GM12864 (cell line): ENCODE results near the gene FNDC5.

ENCODE experiments used
- DNase-seq: peaks from one replicate; pipeline ENCODE4 v3.0.0-alpha.2; 2011; ENCODE audit warnings: low read depth
- H3K4me3 ChIP-seq: 2 replicates; pipeline ENCODE4 v1.5.1; 2011; ENCODE audit warnings: mild to moderate bottlenecking, low read depth, low read length, control low read depth
- CTCF ChIP-seq: IDR thresholded peaks from 2 replicates; pipeline ENCODE4 v1.5.1; 2011; ENCODE audit warnings: low read depth, mild to moderate bottlenecking, moderate library complexity, low read length, control low read depth, inconsistent platforms; ENCODE audit errors: missing control alignments

FNDC5 gene

GRCh38 chr1:32818804-32819541, 51.7 kb downstream of the FNDC5 start:
- no peak for TF ChIP-seq CTCF
- DNase-seq, result peak; percentile 92
- H3K4me3 ChIP-seq, result peak overlapping the region; percentile 88

- no peak for DNase-seq
- no peak for TF ChIP-seq CTCF
- peak overlapping the region; percentile 88 for H3K4me3 ChIP-seq
Measured at GRCh38 chr1:32817815-32818786, 52.6 kb downstream of the FNDC5 start.

GRCh38 chr1:32817159-32817814, 53.4 kb downstream of the FNDC5 start, which contains the start of the genes S100PBP and YARS1:
Gene S100PBP, plus strand, starts transcription at chr1:32817653. Its CDS starts 8,447 bp downstream, at chr1:32826100.
Gene YARS1, minus strand, starts transcription at chr1:32817358. Its CDS starts 114 bp downstream, at chr1:32817244.
- TF ChIP-seq CTCF, result no peak
- DNase-seq, result peak; percentile 92
- H3K4me3 ChIP-seq, result peak within 1 kb of the TSS; percentile 88

GRCh38 chr1:32816676-32817158, 54.0 kb downstream of the FNDC5 start:
- no peak for TF ChIP-seq CTCF
- DNase-seq, result no peak

GRCh38 chr1:32813941-32814739, 56.6 kb downstream of the FNDC5 start:
- TF ChIP-seq CTCF, result no peak
- DNase-seq, result no peak
- H3K4me3 ChIP-seq, result no peak overlapping the region

More at GRCh38 chr1:32816676-32817158, 54.0 kb downstream of the FNDC5 start:
- H3K4me3 ChIP-seq, result peak overlapping the region; percentile 88
